ENCODE data around the gene FRMD4A.

Gene FRMD4A

GRCh38 chr10:13654846-13655245, 675.9 kb downstream of the FRMD4A start:
- DNase-seq: no peak

DNA sequence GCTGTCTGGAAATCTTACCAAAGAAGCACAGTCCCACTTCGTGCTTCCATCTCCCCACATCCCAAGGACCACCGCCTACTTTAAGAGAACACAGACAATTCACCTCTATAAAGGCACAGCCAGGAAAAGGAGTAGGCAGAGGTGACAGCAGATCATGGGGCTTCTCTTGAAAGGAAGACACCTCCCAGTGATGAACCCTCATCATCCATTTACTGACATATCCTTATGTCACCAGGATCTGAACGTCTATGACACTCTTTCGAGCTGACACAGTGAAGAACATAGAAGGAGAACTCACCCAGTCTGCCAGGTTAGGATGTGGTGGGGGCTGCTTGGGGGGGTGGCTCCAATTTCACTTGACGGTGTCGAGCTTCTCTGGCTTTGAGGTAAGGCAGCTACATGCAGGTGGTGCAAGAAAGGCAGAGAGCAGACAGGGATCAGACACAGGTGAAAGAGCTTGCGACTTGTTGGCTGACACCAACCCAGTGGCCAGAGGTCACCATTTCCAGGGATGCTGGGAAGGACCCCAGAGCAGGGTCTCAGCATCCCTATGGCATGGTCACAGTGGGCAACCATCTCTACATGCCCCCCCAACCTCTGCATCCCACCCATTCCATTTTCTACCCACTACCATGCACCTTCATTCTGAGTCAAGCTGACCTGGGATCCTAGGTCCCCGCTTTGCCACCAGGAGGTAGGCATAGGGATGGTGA, 676.5 kb downstream of the FRMD4A start:
- no peak for DNase-seq

DNA sequence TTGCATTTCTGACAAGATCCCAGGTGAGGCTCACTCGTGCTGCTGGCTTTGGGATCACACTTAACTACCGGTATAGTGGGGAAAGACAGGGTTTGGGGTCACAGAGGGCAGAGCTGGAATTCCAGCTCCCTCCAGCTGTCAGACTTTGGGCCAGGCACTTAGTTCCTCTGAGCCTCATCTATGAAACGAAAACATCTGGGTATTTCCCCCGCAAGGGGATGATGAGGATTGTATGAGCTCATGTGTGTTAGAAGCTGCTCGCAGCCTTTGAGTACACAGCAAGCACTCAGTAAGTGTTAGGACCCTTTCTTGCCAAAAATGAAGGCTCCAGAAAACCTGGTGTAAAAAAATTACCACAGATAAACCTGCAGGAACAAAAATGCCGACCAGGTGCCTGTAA, 677.9 kb downstream of the FRMD4A start:
- DNase-seq: no peak

GRCh38 chr10:13651969-13652720, 678.6 kb downstream of the FRMD4A start:
- no peak for DNase-seq

- no peak for DNase-seq
These were observed 679.8 kb downstream of the FRMD4A start for GRCh38 chr10:13650961-13651360.

GRCh38 chr10:13649844-13650520, 680.7 kb downstream of the FRMD4A start:
- DNase-seq: no peak

DNA sequence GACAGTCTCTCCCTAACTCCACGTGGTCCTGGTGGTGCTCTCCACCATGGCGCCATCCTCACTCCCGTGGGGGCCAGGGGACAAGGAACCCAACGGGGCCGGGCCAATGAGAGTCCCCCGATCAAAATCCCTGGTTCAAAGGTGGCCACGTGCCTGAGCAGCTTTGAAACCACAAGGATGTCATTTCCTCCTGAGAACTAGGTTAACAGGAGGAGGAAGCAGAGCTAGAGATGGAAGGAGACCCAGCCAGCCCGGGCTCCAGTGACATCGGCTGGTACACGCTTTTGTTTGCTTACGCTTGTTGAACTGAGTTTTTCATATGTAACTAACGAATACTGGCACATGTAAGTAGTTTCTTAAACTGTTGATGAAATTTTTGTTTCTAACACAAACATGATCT, 682.3 kb downstream of the FRMD4A start:
- no peak for DNase-seq

DNA sequence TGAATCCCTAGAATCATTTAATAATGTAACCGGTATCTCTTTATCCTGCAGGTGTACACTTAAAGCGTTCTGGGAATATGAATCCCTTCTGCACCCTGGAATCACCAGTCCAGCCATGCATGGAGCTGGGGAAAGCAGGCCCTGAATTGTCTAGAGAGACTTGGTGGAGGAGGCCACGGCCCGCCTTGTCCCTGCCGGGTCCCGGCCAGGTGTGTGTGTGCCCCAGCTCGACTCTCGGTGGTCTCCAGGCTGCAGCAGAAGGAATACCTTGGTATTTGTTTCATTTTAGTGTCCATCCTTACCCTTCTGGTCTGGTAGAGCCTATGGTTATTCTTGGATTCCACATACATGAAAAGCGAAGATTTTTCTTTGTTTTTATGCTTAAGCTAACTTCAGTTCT, 685.9 kb downstream of the FRMD4A start:
- no peak for DNase-seq

DNA sequence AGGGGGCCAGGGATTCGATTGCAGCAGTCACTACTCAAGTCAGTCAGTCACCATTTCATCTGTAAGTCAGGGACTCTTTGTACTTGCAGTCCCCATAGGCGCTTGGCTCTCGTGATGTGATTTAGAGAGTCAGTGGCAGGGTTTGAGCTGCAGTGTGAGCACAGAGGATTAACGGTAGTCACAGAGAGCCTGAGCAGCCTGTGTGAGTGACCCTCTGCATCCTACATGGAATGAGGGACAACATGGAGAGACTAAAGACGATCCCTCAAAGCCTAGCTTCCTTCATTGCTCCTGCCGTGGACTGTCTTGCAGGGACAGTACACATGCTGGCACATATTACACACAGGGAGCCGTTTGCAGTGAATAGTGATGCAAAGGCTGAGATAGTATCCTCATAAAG, 687.7 kb downstream of the FRMD4A start:
- no peak for DNase-seq

DNA sequence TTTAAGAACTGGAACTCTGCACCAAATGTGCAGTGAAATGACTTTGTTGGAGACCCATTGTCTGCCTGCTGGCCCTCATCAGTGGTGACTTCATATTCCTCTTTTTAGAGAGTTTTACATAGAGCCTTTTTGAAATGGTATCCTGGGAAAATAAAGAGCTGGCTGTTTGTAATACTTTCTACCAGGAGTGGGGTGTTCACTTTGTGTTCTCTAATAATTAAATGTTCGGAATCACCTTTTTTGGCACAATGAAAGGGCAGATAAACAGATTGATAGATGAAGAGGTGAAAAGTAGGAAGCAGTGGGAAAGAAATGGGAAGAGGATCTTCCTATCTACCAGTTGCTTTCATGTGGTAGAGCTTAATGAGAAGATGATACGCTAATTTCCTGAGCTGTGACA, 688.4 kb downstream of the FRMD4A start:
- DNase-seq: no peak

GRCh38 chr10:13637894-13638293, 692.8 kb downstream of the FRMD4A start:
- no peak for DNase-seq

GRCh38 chr10:13637303-13637856, 693.3 kb downstream of the FRMD4A start:
- no peak for DNase-seq

DNA sequence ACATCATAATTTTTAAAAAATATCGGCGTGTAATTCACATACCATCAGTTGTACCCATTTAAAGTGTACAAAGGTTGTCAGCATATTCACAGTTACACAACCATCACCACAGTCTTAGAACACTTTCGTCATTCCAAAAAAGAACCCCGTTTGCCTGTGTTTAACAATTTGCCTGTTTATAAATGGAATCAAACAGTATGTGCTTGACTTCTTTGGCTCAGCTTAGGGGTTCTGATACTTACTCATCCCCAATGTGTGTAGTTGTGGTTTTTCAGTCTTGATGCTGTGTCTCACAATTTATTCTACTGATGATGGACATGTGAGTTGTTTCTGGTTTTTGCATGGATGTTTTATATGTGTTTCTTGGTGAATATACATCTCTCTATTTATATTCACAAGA, 693.9 kb downstream of the FRMD4A start:
- DNase-seq: no peak

DNA sequence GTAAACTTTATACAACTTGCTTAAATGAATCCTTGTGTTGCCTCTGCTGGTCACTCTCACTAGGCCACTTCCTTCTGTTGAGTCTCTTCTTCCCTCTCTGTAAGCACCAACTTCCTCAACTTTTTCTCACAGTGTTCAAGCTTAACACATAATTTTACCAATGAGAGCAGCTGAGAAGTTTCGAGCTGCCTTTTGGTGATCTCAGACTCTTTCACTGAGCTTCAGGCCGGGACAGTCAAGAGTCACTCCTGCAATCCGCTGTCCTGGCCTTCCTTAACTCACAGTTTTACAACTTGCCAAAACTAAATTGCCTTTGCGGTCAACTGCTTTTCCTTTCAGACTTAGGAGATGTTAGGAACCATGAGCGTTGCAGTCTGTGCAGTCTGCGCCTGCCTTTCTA, 696.5 kb downstream of the FRMD4A start:
- no peak for DNase-seq

DNA sequence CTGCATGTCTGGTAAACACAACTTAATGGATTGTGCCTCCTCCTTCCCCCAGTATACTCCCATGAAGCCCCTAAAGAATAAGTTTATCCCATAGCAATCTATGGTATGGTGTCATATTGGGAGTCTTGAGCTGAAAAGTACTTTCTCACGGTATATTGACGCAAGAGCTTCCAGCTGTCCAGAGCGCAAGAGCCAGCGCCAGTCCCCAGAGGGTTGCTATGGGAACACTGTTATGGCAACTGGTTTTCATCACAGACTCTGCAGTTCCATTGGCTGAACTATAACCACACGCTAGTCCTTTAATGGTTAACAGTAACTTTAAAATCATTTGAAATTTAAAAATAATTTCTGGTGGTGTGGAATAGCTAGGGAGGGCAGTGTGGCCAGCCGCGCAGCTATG, 697.0 kb downstream of the FRMD4A start:
- no peak for DNase-seq

- DNase-seq: no peak
These were observed 697.8 kb downstream of the FRMD4A start for GRCh38 chr10:13632884-13633440.

- no peak for DNase-seq
These were observed 698.3 kb downstream of the FRMD4A start for GRCh38 chr10:13632440-13632839.

- no peak for DNase-seq
These were observed 699.1 kb downstream of the FRMD4A start for GRCh38 chr10:13631594-13631993.

DNA sequence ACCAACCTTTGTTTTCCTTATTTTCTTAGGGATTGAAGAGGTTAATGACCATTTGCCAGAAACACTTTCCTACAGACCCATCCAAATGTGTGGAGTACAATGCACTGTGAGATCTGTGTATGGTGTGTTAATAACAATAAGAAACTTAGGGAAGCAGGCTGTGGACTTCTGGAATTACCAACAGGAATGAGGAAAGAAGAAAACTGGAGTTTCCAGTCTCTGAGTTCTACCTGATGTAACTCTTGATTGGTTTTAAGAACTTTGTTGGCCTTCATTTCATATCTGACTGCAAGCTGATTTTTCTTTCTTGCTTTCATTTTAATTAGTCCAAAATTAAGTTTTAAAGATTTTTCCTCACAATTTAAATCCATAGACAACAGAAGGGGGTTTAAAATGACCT, 700.5 kb downstream of the FRMD4A start:
- no peak for DNase-seq

DNA sequence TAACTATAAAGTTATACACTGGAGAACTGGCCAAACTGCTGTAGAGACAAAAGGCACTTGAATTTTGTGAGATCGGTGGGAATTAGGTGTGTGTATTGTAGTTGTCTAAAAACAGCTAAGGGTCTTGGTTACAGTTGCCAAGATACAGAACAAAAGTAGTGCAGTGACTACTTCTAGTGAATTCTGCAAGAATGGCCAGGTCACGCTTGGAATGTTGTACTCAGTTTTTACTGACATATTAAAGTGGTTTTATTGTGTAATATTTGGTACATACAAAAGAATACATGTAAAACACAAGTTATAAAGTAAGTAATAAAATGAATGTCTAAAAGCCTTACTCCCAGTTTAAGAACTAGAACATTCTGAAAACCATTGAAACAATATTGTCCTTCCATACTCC, 701.6 kb downstream of the FRMD4A start:
- DNase-seq: no peak

DNA sequence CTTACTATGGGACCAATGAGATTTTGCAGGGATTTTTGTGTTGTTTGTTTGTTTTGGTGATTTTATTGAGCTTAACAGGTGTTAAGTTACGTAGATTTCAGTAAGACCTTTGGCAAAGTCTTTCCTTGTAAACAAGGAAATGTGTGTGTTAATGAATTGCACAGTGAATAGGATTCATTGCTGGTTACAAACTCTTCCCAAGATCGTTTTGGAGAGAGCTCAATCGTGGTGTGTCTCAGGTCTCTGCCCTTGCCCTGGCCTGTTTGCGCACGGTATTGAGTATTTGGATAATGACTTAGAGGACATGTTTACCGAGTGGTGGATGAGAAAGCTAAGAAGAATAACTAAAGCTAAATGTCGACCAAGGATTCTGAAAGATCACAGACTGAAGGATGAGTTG, 702.1 kb downstream of the FRMD4A start:
- DNase-seq: no peak

GRCh38 chr10:13627459-13628310, 703.0 kb downstream of the FRMD4A start:
- no peak for DNase-seq

GRCh38 chr10:13624630-13625029, 706.1 kb downstream of the FRMD4A start:
- DNase-seq: no peak

All from NCI-H1436 treated with DMSO at 0.1 percent for 48 hours (cell line).